SK-N-MC (cell line): ENCODE data around the gene WDR7.

ENCODE experiments used
- EZH2 ChIP-seq: fragments of 200-600 bp; sonication (generic); IDR thresholded peaks from one replicate; pipeline ENCODE4 v1.6.1; 2017; ENCODE audit warnings: antibody characterized with exemption
- POLR2AphosphoS5 ChIP-seq: IDR thresholded peaks from 2 replicates; pipeline ENCODE4 v1.6.1; 2012; ENCODE audit warnings: mild to moderate bottlenecking, low read depth, low read length, borderline replicate concordance

DNA sequence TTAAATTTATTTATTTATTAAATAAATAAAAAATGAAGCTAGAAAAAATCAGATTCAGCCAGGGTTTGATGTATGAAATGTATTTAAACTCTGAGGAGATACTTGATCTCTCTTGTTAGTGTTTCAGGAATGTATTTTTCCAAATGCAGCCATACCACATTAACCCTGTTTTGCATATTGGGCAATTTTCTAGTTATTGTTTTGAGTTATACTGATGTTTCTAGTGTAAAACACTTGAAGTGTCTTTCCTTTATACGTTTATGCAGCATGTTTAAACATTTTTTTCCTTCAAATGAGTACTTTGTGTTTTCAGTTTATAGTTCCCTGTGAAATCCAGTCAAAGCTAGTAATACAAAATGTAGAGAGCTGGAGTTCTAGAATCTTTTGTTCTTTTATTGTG, 69.9 kb downstream of the WDR7 start:
- TF ChIP-seq POLR2AphosphoS5 (no peak), EZH2 (no peak)
